HG03175 (cell line): ENCODE measurements around the gene CFL1.

Source experiments
- ATAC-seq: cut with Tn5 transposase; IDR thresholded peaks from one replicate; pipeline ENCODE4 v1.9.1; 2021; ENCODE audit warnings: mild to moderate bottlenecking, moderate library complexity; ENCODE audit not compliant: unreplicated experiment

The CFL1 gene

DNA sequence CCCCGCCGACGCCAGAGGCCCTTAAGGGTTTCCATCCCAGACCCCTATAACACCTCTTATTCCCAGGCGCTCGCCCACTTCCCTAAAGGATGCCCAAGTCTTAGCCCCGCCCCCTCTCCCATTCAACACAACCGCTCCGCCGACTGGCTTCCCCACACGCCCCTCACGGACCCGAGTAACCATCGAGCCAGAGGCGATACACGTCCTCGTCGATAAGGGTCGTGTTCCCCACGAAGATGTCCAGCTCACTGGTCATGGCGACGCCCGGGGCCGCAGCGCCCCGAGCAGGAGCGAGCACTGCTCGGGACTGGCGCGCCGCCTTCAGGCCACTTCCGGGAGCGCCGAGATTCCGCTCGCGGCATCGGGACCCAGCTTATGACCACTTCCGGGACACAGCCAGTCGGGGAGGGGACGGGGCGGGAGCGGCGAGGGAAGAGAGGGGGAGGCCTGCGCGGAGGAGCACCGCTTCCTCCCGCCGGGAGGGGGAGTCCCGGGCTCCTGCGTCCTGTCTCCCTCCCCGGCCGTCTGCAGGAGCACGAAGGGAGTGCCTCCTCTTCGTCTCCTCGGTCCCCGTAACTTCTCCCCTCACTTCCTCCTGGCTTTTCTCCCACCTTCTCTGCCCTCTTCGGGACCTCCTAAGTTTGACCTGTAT lies 30.3 kb upstream of the CFL1 start, which contains the start of gene FIBP:
TSS of gene FIBP (minus strand) at position 309 of the 652 bp plus-strand sequence. CDS start at position 256, 53 bp downstream.
- peak; percentile 50 for ATAC-seq

DNA sequence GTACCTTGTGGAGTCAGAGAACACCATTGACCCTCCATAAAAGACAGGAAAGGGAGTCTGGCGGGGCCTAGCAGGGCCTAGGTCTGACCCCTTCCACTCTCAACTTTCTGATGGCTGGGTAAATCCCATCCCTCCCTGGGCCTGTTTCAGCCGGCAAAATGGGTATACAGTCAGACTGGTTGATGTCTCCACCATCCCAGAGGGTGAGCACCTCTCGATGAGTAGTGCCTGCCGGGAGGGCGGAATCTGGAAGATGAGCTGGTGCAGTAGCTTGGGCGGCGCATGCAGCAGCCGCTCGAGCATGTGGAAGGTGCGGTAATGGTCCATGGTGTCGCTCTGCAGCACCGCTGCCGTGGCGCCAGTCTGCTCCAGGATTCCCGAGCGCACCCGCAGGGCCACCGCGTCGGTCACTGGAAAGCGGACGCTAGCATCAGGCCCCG lies 29.8 kb upstream of the CFL1 start:
- no peak for ATAC-seq

GRCh38 chr11:65886826-65887722 lies 29.1 kb upstream of the CFL1 start:
- no peak for ATAC-seq

GRCh38 chr11:65885808-65886536 lies 28.0 kb upstream of the CFL1 start:
- no peak for ATAC-seq

DNA sequence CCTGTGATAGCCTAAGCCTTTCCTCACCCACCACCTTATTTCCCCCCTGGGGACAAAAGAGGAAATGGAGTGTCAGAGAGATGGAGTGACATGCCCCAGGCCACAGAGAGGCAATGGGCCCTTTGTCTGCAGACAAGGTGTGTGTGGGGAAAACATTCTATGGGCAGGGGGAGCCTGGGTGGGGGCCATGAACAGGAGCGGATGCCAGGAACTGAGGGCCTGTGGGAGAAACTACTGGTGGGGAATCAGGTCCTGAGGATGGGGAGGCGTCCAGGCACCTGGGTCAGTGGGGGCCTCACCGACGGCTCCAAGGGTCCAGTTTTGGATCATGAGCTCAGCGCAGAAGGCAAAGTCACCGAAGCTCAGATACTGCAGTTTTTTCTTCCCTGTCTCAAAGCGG lies 27.3 kb upstream of the CFL1 start:
- ATAC-seq = no peak

DNA sequence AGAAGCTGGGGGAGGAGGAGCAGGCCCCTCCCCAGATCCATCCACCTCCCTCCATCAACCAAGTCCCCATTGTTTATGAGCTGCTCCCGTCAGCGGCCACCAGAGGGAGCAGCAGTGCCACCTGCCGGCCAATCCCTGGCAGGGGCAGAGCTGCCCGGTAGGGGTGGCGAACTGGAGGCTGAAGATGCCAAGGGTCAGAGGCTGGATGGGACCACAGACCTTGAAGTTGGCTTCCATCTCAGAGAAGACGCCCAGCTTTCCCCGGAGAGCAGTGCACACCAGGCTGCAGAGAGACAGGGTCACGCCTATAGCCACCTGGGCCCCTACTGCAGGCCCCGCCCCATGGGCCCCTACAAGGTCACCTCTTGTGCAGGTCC lies 26.7 kb upstream of the CFL1 start:
- no peak for ATAC-seq

DNA sequence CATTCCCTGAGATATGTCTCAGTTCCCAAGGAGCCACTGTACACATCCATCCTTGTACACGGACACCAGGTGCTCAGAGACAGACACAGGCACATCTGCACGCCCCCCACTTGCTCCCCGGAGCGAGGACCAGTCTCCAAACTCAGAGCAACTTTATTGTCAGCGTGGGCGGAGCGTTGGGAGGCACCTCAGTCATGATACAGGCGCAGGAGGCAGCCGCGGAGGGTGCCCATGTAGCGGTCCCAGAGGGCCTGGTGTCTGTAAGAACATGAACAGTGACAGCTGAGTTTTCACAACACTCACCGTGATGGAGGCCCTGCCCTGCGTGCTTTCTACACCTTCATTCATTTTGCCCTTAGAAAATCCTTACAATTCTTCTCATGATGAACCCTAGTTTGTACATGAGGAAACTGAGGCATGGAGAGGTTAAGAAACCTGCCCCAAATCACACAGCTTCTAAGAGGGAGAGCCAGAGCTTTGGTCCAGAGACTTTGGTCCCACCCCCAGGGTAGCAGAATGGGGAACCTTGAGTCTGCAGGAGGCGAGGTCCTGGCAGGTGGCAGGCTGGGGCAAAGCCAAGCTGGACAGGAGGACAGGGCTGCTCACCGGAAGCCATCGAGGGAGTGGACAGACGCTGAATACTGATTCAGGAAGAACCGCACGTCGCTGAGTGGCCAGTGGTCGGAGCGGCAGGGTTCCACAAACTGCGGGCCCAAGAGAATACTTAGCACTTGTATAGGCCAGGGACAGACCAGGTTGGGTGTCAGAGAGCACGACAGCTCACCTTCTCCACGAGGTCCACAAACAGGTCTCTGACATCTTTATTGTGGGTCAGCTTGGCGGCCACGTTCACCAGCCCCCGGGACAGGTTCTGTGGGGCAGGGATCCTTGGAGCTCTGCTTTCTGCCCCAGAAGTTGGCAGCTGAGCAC lies 26.1 kb upstream of the CFL1 start:
- ATAC-seq = no peak

GRCh38 chr11:65883058-65883761 lies 25.2 kb upstream of the CFL1 start:
- ATAC-seq = no peak

GRCh38 chr11:65882120-65883057 lies 24.4 kb upstream of the CFL1 start:
- no peak for ATAC-seq

GRCh38 chr11:65880844-65881421 lies 23.0 kb upstream of the CFL1 start:
- ATAC-seq = no peak

- no peak for ATAC-seq
Observed at GRCh38 chr11:65880027-65880426, 22.0 kb upstream of the CFL1 start.

DNA sequence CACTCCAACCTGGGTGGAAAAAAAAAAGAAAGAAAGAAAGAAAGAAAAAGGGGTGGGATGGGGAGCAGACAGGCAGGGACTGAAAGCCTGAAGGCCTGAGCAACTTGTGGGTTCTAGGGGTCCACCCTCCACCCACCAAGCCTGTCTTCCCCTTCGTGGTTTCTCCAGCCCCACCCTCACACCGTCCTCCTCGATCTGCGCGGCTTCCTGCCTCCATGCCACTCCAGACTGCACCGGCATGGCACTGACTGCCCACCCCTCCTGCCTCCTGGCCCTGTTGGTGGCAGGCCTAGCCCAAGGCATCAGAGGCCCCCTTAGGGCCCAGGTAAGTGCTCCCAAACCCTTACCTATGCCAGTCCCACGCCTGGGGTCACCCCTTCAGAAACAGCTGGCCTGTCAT lies 21.6 kb upstream of the CFL1 start, which contains the start of gene CTSW:
TSS of gene CTSW (plus strand) at position 221 of the 400 bp plus-strand sequence. CDS start at position 239, 18 bp downstream.
- no peak for ATAC-seq

- ATAC-seq = peak; percentile 82
Observed at GRCh38 chr11:65873318-65874156, 15.6 kb upstream of the CFL1 start.

DNA sequence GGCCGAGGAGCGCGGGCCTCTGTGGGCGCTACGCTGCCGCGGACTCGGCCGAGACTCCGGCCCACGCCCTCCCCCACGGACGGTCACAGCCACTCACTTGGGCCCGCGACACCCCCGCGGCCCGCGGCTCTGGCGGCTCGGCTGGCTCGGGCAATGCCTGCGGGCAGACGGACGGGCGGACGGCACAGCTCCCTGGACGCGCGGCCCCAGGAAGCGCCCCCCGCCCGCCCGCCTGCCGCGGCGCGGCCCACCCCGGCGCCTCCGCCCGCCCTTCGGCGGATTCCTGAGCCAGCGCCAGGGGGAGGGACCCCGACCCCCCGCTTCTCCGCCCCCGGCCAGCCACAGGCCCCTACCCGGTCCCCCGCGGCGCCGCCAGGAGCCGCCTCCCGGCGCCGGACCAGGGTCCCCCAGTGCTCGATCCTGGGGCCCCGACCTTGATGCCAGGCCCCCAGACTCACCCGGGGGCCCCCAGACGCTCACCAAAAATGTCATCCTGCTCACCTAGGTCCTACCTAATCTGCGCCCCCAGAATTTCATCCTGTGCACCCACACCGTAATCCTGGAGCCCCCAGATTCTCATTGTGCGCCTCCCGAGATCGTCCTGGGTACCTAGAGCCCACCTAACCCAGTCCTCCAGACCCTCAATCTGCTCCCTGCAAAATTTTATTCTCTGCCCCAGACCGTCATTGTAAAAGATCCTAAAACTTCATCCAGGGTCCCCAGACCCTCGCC lies 14.8 kb upstream of the CFL1 start, which contains the start of gene EFEMP2:
TSS of gene EFEMP2 (minus strand) at position 215 of the 732 bp plus-strand sequence. CDS start 446 bp downstream, outside the sequence.
- ATAC-seq = no peak

- ATAC-seq = no peak
Observed at GRCh38 chr11:65871811-65872548, 14.0 kb upstream of the CFL1 start.
